ENCODE data around the gene OBSCN.

The OBSCN gene

GRCh38 chr1:228403231-228403631 is 195.4 kb downstream of the OBSCN start:
- DNase-seq (ENCODE audit: low read depth), result no peak

GRCh38 chr1:228404107-228404720 is 196.4 kb downstream of the OBSCN start:
- no peak for DNase-seq (ENCODE audit: low read depth)

- no peak for DNase-seq (ENCODE audit: low read depth)
Measured at GRCh38 chr1:228405200-228405978, 197.5 kb downstream of the OBSCN start.

GRCh38 chr1:228405979-228406228 is 198.1 kb downstream of the OBSCN start:
- no peak for DNase-seq (ENCODE audit: low read depth)

GRCh38 chr1:228407106-228408040 is 199.5 kb downstream of the OBSCN start:
- no peak for DNase-seq (ENCODE audit: low read depth)

GRCh38 chr1:228408041-228408868 is 200.4 kb downstream of the OBSCN start:
- DNase-seq (ENCODE audit: low read depth), result no peak

- DNase-seq (ENCODE audit: low read depth), result no peak
Measured at GRCh38 chr1:228408869-228409805, 201.3 kb downstream of the OBSCN start.

GRCh38 chr1:228410015-228410414 is 202.2 kb downstream of the OBSCN start:
- no peak for DNase-seq (ENCODE audit: low read depth)

- no peak for DNase-seq (ENCODE audit: low read depth)
Measured at GRCh38 chr1:228410671-228411070, 202.8 kb downstream of the OBSCN start.

- DNase-seq (ENCODE audit: low read depth), result no peak
Measured at GRCh38 chr1:228411121-228411520, 203.3 kb downstream of the OBSCN start.

- DNase-seq (ENCODE audit: low read depth), result no peak
Measured at GRCh38 chr1:228411548-228412430, 203.9 kb downstream of the OBSCN start.

GRCh38 chr1:228413241-228414010 is 205.6 kb downstream of the OBSCN start:
- no peak for DNase-seq (ENCODE audit: low read depth)

GRCh38 chr1:228414511-228415211 is 206.8 kb downstream of the OBSCN start:
- DNase-seq (ENCODE audit: low read depth), result no peak

- DNase-seq (ENCODE audit: low read depth), result no peak
Measured at GRCh38 chr1:228415221-228415620, 207.4 kb downstream of the OBSCN start.

- DNase-seq (ENCODE audit: low read depth), result no peak
Measured at GRCh38 chr1:228415853-228416216, 208.0 kb downstream of the OBSCN start.

- DNase-seq (ENCODE audit: low read depth), result no peak
Measured at GRCh38 chr1:228416217-228416933, 208.5 kb downstream of the OBSCN start, which contains the start of gene TRIM17. Gene TRIM17, minus strand, starts transcription at chr1:228416861. Its CDS starts 1,789 bp downstream, at chr1:228415072.

- no peak for DNase-seq (ENCODE audit: low read depth)
Measured at GRCh38 chr1:228417061-228417460, 209.2 kb downstream of the OBSCN start.

All from HS-5 (cell line).